Measurements from ENCODE around the gene E4F1.

GRCh38 chr16:2278956-2279800 is 55.8 kb downstream of the E4F1 start:
- no peak for TF ChIP-seq POLR2A (IDR thresholded peaks at IDR 0.05; ENCODE audit: low read length)
- no peak for TF ChIP-seq GATA1 (IDR thresholded peaks at IDR 0.05; ENCODE audit: low read depth, low read length)
